ENCODE data around the gene DARS1.

The DARS1 gene

DNA sequence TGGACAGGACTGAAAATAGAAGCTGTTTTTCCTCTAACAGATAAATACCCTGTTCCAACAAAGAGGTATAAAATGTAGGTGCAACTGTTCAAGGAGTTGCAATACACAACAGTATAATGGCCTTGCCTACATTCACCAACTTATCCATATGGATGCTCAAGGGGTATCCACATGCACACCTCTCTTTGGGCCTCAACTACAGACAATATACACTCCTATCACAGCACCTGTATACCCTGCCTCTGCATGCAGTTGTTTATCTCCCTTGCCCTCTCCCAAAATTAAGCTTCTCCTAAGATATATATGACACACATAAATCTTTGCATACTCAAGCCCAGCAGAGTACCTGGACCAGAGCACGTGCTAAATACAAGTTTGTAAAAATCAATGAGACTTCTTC, 37.3 kb downstream of the DARS1 start:
- no peak overlapping the region for H3K4me3 ChIP-seq (ENCODE audit: low read depth, low read length)
- no peak for DNase-seq (ENCODE audit: low read depth)
- TF ChIP-seq, protein P1, sequence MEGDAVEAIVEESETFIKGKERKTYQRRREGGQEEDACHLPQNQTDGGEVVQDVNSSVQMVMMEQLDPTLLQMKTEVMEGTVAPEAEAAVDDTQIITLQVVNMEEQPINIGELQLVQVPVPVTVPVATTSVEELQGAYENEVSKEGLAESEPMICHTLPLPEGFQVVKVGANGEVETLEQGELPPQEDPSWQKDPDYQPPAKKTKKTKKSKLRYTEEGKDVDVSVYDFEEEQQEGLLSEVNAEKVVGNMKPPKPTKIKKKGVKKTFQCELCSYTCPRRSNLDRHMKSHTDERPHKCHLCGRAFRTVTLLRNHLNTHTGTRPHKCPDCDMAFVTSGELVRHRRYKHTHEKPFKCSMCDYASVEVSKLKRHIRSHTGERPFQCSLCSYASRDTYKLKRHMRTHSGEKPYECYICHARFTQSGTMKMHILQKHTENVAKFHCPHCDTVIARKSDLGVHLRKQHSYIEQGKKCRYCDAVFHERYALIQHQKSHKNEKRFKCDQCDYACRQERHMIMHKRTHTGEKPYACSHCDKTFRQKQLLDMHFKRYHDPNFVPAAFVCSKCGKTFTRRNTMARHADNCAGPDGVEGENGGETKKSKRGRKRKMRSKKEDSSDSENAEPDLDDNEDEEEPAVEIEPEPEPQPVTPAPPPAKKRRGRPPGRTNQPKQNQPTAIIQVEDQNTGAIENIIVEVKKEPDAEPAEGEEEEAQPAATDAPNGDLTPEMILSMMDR (conservative IDR thresholded peaks at IDR 0.05; ENCODE audit: low read depth, low read length) = no peak

DNA sequence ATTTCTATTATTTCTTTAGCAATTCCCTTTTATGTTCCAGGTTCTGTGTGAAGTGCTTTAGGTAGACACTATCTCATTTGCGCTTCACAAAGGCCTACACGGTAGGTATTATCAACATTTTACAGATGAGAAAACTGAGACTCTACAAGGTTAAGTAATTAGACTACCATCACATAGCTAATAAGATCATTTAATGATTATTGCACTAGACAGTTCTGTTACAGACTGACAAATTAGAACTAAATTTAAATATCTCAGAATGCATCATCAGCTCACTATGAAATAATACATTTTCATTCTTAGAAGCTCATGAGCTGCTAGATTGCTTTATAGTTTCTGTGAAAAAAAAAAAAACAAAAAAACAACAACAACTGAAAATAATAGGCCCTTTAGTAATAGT, 37.9 kb downstream of the DARS1 start:
- H3K4me3 ChIP-seq (ENCODE audit: low read depth, low read length) = no peak overlapping the region
- TF ChIP-seq, protein P1 (conservative IDR thresholded peaks at IDR 0.05; ENCODE audit: low read depth, low read length) = no peak
- no peak for DNase-seq (ENCODE audit: low read depth)

DNA sequence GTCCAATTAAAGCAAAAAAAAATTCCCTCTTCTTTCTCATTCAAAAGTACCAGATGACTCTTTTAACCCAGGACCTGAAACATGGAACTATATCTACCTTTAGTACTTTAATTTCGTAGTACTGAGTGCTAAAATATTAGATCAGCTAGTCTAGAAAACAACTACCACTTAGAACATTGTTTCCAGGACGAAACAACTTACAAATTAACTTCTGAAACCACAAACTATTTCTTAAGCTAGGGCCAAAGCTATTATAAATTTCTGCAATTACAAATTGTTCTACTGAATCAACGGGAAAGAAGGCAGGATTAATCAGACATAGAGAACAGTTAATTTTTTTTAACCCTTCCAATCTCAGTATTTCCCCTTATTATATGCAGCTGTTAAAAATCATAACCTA, 39.9 kb downstream of the DARS1 start:
- TF ChIP-seq, protein P1 (conservative IDR thresholded peaks at IDR 0.05; ENCODE audit: low read depth, low read length) = no peak
- no peak for DNase-seq (ENCODE audit: low read depth)
- no peak overlapping the region for H3K4me3 ChIP-seq (ENCODE audit: low read depth, low read length)

DNA sequence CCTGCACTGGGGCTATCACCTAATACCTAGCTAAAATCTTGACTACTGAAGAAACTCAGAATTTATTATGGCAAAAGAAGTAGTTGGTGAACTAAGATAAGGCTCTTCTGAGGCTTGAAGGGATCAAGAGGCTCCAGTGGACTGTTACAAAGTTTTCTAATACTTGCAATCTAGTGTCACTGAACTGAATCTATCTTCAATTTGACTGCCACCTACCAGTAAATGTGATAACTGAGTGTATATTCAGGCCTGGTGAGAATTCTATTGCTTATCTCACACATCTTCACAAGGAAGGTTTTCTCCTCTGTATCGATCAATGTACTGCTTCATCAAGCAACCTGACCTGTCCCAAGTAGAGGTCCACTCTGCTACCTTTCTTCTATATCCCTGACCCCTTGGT, 40.8 kb downstream of the DARS1 start:
- TF ChIP-seq, protein P1 (conservative IDR thresholded peaks at IDR 0.05; ENCODE audit: low read depth, low read length) = no peak
- DNase-seq (ENCODE audit: low read depth) = no peak
- no peak overlapping the region for H3K4me3 ChIP-seq (ENCODE audit: low read depth, low read length)

DNA sequence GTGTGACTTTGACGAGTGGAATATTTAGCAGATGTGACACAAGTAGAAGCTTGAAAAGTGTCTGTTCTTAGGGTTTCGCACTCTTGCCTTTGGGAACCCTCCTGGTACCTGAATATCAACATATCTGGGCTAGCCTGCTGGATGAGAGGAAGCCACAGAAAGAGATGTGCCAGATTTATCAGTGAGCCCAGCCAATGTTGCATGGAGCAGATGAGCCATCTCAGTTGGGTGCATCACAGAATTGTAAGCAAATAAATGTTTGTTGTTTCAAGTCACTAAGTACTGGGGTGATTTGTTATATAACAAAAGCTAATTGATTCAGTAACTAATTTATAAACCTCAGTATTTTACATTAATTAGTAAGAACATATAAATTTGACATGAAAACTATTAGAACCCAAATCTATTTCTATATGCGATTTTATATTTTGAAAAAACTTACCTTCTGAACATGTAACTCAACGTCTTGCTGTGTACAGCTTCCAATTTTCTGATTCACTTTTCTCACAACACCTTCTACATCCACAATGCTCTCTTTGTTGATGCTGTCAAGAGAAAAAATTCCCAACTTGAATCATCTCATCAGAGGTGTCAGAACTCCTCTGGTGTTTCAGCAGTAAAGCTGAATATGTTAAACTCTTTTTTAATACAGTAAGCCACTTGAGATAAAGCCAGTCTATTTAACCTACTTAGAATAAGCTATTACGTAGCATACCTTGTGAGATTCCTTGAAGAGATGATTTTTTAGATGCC, 42.3 kb downstream of the DARS1 start:
- H3K4me3 ChIP-seq (ENCODE audit: low read depth, low read length) = no peak overlapping the region
- DNase-seq (ENCODE audit: low read depth) = no peak
- TF ChIP-seq, protein P1 (conservative IDR thresholded peaks at IDR 0.05; ENCODE audit: low read depth, low read length) = no peak

DNA sequence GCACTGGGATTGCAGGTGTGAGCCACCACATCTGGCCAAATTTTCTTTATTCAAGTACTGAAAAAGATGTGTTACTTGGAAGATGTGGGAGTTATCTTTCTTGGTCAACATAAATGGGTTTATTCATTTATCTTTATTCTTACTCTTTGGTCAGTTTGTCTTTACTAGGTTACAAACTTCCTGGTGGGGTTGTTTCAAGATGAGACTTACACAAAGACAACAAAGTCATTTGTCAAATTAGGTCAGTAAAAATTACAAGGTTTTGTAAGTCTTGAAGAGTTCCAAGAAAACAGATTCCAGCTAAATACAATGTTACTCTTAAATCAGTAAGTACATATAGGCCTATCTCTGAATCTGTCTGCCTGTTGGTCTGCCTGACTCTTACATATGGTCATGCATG, 48.9 kb downstream of the DARS1 start:
- TF ChIP-seq, protein P1 (conservative IDR thresholded peaks at IDR 0.05; ENCODE audit: low read depth, low read length) = no peak

DNA sequence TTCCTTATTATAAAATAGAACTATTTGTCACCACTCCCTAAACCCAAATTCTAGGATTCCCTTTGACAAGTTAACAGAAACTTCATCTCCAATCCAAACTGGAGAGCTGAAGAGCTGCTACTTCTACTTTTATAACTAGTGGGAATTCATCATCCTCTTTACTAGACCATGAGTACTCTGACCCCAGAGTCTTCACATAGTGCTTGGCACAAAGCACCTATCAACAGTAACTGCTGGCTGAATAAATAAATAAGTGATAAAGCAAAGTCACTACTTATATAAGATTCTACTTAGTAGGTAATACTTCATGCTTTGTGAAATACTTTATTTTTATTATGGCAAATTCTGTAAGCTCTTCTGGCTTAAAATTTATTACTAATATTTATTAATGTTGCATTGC, 49.5 kb downstream of the DARS1 start:
- no peak for DNase-seq (ENCODE audit: low read depth)
- H3K4me3 ChIP-seq (ENCODE audit: low read depth, low read length) = no peak overlapping the region
- TF ChIP-seq, protein P1 (conservative IDR thresholded peaks at IDR 0.05; ENCODE audit: low read depth, low read length) = no peak

More for the DNA sequence above, 48.9 kb downstream of the DARS1 start:
- H3K4me3 ChIP-seq (ENCODE audit: low read depth, low read length) = no peak overlapping the region
- DNase-seq (ENCODE audit: low read depth) = no peak

Data from choroid plexus epithelial cell (primary cell).